GM12864 (cell line): Measurements from ENCODE around the gene PRR15.

ENCODE experiments used
- DNase-seq: peaks from one replicate; pipeline ENCODE4 v3.0.0-alpha.2; 2011; ENCODE audit warnings: low read depth
- H3K4me3 ChIP-seq: 2 replicates; pipeline ENCODE4 v1.5.1; 2011; ENCODE audit warnings: mild to moderate bottlenecking, low read depth, low read length, control low read depth
- TF ChIP-seq, protein P1 (sequence below): IDR thresholded peaks from 2 replicates; pipeline ENCODE4 v1.5.1; 2011; ENCODE audit warnings: low read depth, mild to moderate bottlenecking, moderate library complexity, low read length, control low read depth, inconsistent platforms; ENCODE audit errors: missing control alignments

Gene PRR15

DNA sequence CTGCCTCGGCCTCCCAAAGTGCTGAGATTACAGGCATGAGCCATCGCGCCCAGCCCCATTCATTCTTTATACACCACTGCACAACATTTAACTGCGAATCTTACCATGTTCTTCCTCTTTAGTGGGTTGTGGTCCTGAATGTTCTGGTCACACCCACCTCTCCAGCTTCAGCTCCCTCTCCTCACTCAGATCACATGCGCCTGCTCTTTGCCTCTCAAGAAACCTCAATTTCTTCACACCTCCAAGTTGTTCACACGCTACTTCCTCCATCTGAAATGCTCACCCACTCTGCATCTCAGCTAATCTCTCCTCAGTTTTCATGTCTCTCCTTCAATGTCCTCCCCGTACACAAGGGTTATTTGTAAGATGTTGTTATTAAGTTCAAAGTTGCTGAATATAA lies 2.4 kb upstream of the PRR15 start:
- DNase-seq: no peak
- no peak overlapping the region for H3K4me3 ChIP-seq

GRCh38 chr7:29562307-29562706 lies 1.3 kb upstream of the PRR15 start:
- DNase-seq: no peak
- H3K4me3 ChIP-seq: no peak overlapping the region
- TF ChIP-seq, protein P1, sequence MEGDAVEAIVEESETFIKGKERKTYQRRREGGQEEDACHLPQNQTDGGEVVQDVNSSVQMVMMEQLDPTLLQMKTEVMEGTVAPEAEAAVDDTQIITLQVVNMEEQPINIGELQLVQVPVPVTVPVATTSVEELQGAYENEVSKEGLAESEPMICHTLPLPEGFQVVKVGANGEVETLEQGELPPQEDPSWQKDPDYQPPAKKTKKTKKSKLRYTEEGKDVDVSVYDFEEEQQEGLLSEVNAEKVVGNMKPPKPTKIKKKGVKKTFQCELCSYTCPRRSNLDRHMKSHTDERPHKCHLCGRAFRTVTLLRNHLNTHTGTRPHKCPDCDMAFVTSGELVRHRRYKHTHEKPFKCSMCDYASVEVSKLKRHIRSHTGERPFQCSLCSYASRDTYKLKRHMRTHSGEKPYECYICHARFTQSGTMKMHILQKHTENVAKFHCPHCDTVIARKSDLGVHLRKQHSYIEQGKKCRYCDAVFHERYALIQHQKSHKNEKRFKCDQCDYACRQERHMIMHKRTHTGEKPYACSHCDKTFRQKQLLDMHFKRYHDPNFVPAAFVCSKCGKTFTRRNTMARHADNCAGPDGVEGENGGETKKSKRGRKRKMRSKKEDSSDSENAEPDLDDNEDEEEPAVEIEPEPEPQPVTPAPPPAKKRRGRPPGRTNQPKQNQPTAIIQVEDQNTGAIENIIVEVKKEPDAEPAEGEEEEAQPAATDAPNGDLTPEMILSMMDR: no peak

More for the DNA sequence above, 2.4 kb upstream of the PRR15 start:
- TF ChIP-seq, protein P1: no peak

GRCh38 chr7:29564496-29565223 lies 1.0 kb downstream of the PRR15 start:
- peak overlapping the region; percentile 7; the same call in 1 of the 2 replicates for H3K4me3 ChIP-seq
- DNase-seq: no peak
- TF ChIP-seq, protein P1: no peak

DNA sequence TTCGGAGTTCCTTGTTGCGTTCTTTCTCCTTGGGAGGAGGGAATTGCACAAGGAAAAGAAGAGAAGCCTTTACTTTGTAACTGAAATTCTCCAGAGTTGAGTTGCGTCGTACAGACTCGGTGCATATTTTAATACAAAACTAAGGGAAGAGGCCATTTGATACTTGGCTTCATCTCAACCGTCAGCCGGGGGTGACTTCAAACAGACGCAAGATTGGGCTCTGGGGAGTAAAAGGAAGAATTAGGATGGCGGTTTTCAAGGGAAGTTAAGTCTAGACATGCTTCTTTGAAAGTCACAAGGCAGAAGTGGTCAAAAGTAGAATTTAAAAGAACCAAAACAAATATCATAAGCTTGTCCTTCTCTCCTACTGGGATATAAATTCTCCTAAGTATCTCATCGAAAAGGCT lies 1.6 kb downstream of the PRR15 start:
- H3K4me3 ChIP-seq: no peak overlapping the region
- TF ChIP-seq, protein P1: no peak
- DNase-seq: no peak

- no peak for DNase-seq
- TF ChIP-seq, protein P1: no peak
- H3K4me3 ChIP-seq: no peak overlapping the region
Measured at GRCh38 chr7:29565634-29565981, 2.0 kb downstream of the PRR15 start.

DNA sequence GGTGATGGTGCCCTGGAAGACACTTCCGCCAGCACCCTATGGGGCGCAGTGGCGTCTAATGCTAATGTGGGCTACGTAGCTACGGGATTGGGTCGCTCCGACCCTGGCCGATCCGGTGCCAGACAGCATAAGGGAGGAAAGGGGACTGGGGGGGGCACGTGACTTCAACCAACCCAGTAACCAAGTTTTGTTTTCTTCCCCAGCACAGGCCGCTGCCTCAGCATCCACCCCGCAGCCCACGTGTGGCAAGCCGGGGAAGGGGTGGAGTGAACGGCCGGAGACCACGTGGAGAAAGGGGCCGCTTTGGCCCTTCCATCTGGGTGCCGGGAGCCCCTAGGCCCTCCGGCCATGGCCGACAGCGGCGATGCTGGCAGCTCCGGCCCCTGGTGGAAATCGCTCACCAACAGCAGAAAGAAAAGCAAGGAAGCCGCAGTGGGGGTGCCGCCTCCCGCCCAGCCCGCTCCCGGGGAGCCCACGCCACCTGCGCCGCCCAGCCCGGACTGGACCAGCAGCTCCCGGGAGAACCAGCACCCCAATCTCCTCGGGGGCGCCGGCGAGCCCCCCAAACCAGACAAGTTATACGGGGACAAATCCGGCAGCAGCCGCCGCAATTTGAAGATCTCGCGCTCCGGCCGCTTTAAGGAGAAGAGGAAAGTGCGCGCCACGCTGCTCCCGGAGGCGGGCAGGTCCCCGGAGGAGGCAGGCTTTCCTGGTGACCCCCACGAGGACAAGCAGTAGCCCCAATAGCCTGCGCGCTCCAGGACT lies 2.5 kb downstream of the PRR15 start:
- H3K4me3 ChIP-seq: no peak overlapping the region
- TF ChIP-seq, protein P1: no peak
- DNase-seq: no peak
